Left kidney (tissue), 2 donors: ENCODE results near the gene KCNMA1. TPM values are rescaled to one million over a fixed set of nuclear protein-coding genes. Genes with fewer than 3 reads are reported as not detected.
A peak's percentile ranks its signal among the peaks of the same experiment; 100 is the strongest.

Experiments used
- DNase-seq: peaks from one replicate; pipeline ENCODE4 v3.0.0-alpha.2; 2013
- polyA plus RNA-seq: library from polyadenylated mRNA; unstranded; fragments of 120-200 nt; gene quantifications from one replicate; pipeline ENCODE4 v1.2.1, GENCODE V29; 2013; ENCODE audit not compliant: insufficient read length

KCNMA1 gene
- polyA plus RNA-seq, 1 donor, result 3.6 TPM

GRCh38 chr10:77266242-77266641 is 371.4 kb downstream of the KCNMA1 start:
- no peak for DNase-seq

GRCh38 chr10:77264527-77264926 is 373.1 kb downstream of the KCNMA1 start:
- DNase-seq, result no peak

GRCh38 chr10:77264107-77264506 is 373.5 kb downstream of the KCNMA1 start:
- DNase-seq, result no peak

- no peak for DNase-seq
Observed at GRCh38 chr10:77263700-77264099, 373.9 kb downstream of the KCNMA1 start.

GRCh38 chr10:77261146-77261545 is 376.5 kb downstream of the KCNMA1 start:
- DNase-seq, result no peak

GRCh38 chr10:77259171-77259874 is 378.3 kb downstream of the KCNMA1 start:
- DNase-seq, result no peak

- DNase-seq, result no peak
Observed at GRCh38 chr10:77256346-77256745, 381.3 kb downstream of the KCNMA1 start.

- DNase-seq, result no peak
Observed at GRCh38 chr10:77253556-77254064, 384.0 kb downstream of the KCNMA1 start.

GRCh38 chr10:77253147-77253545 is 384.5 kb downstream of the KCNMA1 start:
- DNase-seq, result no peak

- no peak for DNase-seq
Observed at GRCh38 chr10:77252380-77253146, 385.0 kb downstream of the KCNMA1 start.

GRCh38 chr10:77251297-77252013 is 386.2 kb downstream of the KCNMA1 start:
- no peak for DNase-seq

GRCh38 chr10:77249901-77250459 is 387.6 kb downstream of the KCNMA1 start:
- no peak for DNase-seq

GRCh38 chr10:77248104-77248790 is 389.4 kb downstream of the KCNMA1 start:
- DNase-seq, result no peak

GRCh38 chr10:77247031-77247990 is 390.3 kb downstream of the KCNMA1 start:
- no peak for DNase-seq

GRCh38 chr10:77245953-77246352 is 391.7 kb downstream of the KCNMA1 start:
- no peak for DNase-seq

- peak; percentile 63 for DNase-seq
Observed at GRCh38 chr10:77244746-77245145, 392.9 kb downstream of the KCNMA1 start.

- DNase-seq, result no peak
Observed at GRCh38 chr10:77244286-77244685, 393.3 kb downstream of the KCNMA1 start.

- DNase-seq, result no peak
Observed at GRCh38 chr10:77241350-77241725, 396.3 kb downstream of the KCNMA1 start.

- DNase-seq, result no peak
Observed at GRCh38 chr10:77240706-77241349, 396.8 kb downstream of the KCNMA1 start.

GRCh38 chr10:77240041-77240652 is 397.5 kb downstream of the KCNMA1 start:
- no peak for DNase-seq
